NCI-H82 treated with DMSO at 0.1 percent for 48 hours (cell line): ENCODE results near the gene ADRA1B.
A peak's percentile ranks its signal among the peaks of the same experiment; 100 is the strongest.
"Not testable (repeated sequence)": the region's sequence is repeated elsewhere in the genome, so short reads cannot be mapped to it uniquely, and the experiment has no call there.

ENCODE experiments used
- DNase-seq: peaks from one replicate; lab custom pipeline; 2025; ENCODE audit not compliant: unreplicated experiment; lab: John Stamatoyannopoulos, UW

ADRA1B gene

DNA sequence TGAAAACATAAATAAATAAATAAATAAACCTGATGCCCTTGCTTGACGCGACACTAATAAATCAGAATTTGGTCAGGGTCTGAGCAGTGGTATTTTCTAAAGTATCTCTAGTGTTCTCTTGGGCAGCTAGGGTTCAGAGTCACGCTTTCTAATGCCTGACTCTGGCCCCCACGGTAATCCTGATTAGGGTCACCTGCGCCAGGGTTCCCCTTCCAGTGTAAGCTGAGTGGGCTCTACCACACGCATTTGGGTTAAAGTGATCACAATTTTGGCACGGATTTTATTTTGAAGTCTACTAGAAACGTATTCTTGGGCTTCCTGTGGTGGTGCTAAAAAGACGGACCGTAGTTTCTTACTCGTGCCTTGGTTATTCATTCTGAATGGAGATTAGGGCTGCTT lies 93.3 kb downstream of the ADRA1B start:
- no peak for DNase-seq

DNA sequence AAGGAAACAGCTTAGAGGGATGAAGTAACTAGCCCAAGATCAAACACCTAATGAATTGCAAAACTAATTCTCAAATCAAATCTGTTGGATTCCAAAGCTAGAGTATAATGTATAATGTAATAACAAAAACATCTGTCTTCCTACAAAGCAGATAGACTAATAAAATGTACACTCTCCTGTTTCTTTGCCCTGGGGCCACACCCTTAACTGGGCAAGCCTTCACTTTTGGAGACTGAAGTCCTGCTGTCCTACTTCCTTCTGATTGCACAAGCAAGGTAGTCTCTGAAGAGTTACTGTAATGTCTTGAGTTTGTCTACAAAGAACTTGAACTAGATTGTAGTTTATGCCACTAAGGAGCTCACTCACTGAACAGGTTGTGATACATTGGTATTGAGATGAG lies 95.2 kb downstream of the ADRA1B start:
- no peak for DNase-seq

DNA sequence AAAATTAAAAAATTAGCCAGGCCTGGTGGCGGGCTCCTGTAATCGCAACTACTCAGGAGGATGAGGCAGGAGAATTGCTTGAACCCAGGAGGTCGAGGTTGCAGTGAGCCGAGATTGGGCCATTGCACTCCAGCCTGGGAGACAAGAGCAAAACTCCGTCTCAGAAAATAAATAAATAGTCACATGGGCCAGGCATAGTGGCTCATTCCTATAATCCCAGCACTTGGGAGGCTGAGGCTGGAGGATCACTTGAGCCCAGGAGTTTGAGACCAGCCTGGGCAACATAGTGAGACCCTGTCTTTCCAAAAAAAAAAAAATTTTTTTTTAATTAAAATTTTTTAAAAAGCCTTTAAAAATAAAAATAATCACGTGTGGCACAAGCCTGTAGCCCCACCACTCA lies 97.9 kb downstream of the ADRA1B start:
- not testable (repeated sequence) for DNase-seq

DNA sequence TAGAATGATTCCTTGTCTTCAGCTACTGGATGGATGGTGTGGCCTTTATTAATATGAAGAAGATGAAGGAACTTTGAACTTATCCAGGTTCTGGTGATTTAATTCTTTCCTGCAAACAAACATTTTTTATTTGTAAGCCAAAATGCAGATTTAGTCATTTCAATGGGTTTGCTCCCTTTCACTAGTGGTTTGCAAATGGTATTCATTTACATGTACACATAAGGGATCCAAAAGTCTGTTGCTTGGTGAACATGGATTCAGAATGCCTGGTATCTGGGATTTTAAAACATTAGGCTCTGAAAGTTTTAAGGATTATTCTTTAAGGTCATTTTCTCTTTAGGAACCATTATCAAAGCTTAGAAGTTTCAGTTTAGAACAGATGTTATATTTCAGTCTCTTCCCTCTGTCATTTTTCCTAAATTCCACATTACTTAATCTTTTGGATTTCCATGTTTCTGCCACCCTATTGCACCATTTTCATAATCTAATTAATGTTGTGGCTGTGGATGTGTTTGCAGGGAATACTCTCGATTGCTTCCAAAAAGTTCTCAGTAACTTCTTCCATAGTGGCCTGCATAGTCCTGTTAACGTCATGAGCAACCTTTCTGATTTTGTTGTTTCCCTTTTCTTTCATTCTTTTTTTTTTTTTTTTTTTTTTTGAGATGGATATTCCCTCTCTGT lies 102.8 kb downstream of the ADRA1B start:
- no peak for DNase-seq

DNA sequence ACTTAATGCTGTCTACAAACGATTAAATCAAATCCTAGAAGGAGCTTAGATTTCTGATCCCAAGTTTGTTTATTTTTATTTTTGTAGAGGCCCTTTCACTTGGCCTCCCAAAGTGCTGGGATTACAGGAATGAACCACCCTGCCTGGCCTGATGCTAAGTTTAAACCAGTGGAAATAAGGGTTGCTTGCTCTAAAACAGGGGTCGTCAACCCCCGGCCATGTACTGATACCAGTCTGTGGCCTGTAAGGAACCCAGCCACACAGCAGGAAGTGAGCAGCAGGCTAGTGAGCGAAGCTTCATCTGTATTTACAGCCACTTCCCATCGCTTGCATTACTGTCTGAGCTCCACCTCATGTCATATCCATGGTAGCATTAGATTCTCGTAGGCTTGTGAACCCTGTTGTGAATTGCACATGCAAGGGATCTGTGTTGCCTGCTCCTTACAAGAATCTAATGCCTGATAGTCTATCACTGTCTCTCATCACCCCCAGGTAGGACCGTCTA lies 104.0 kb downstream of the ADRA1B start:
- no peak for DNase-seq

DNA sequence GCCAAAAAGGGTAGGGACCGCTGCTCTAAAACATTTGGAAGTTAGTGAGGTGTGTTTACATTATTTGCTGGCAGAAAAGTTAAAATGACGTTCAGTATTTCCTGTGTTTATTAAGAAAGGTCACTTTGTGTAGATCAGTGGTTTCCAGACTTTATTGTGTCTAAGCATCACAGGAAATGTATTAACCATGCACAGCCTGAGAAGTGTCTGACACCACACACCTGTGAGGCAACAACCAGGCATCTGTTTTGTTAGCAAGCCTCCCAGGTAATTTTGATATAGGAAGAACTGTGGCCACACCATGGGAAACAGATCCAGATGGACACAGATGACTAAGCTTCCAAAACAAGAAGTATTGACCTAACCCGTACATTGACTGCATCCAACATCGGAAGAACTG lies 104.7 kb downstream of the ADRA1B start:
- DNase-seq, result no peak

DNA sequence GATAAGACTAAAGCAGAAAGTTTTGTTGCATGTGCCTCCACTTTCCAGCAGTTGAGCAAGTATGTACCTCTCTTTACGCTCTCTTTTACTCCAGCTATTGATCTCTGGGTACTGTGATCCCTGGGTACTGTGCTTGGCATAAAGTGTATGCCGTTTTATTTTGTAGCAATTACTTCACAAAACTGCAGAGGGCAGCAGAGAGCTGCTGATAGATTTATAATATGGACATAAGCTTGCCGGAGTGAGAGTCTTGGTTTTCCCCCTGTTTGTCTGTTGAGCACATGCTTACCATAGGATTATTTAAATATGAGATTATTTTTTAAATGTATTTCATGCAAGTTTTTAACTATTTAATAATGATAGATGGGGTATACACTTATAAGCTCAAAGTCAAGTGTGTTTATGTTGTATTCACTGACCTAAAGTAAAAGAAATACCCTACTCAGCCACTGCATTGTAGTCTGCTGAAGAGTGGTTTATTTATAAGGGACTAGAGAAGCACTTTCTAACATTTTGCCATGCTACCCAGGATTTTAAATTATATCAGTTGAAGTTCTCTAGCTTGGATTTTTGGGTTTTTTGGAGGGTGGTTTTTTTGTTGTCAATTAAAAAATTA lies 105.7 kb downstream of the ADRA1B start:
- peak; percentile 49 for DNase-seq
